ENCODE data around the gene MAP6.

Gene MAP6

DNA sequence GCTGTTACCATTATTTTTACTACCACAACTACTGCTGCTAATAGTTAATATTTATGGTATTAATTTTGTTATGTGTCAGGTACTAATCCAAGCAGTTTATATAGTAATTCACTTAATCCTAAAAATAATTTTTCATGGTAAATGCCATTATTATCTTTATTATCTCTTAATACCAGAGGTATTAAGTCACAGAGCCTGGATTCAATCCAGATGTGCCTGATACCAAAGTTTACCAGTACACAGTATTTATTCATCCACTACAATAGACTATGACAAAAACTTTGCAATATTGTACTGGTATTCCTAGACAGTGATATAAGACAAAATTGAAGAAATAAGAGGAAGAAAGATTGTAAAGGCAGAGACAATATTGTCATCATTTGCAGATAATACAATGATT is 24.5 kb downstream of the MAP6 start:
- H3K36me3 ChIP-seq (ENCODE audit: control insufficient read depth, insufficient read depth, low read length), result no peaks in the 10 kb centered on the region
- TF ChIP-seq, protein P1, sequence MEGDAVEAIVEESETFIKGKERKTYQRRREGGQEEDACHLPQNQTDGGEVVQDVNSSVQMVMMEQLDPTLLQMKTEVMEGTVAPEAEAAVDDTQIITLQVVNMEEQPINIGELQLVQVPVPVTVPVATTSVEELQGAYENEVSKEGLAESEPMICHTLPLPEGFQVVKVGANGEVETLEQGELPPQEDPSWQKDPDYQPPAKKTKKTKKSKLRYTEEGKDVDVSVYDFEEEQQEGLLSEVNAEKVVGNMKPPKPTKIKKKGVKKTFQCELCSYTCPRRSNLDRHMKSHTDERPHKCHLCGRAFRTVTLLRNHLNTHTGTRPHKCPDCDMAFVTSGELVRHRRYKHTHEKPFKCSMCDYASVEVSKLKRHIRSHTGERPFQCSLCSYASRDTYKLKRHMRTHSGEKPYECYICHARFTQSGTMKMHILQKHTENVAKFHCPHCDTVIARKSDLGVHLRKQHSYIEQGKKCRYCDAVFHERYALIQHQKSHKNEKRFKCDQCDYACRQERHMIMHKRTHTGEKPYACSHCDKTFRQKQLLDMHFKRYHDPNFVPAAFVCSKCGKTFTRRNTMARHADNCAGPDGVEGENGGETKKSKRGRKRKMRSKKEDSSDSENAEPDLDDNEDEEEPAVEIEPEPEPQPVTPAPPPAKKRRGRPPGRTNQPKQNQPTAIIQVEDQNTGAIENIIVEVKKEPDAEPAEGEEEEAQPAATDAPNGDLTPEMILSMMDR (IDR thresholded peaks at IDR 0.05; ENCODE audit: insufficient read depth, low read length, poor library complexity, severe bottlenecking), result no peak
- no peak overlapping the region for H3K4me3 ChIP-seq (replicated peaks; ENCODE audit: low read depth, low read length)
- H3K27me3 ChIP-seq (replicated peaks; ENCODE audit: control insufficient read depth, insufficient read depth, low read length), result no peaks in the 10 kb centered on the region
- DNase-seq (ENCODE audit: extremely low read depth, insufficient read length), result no peak

DNA sequence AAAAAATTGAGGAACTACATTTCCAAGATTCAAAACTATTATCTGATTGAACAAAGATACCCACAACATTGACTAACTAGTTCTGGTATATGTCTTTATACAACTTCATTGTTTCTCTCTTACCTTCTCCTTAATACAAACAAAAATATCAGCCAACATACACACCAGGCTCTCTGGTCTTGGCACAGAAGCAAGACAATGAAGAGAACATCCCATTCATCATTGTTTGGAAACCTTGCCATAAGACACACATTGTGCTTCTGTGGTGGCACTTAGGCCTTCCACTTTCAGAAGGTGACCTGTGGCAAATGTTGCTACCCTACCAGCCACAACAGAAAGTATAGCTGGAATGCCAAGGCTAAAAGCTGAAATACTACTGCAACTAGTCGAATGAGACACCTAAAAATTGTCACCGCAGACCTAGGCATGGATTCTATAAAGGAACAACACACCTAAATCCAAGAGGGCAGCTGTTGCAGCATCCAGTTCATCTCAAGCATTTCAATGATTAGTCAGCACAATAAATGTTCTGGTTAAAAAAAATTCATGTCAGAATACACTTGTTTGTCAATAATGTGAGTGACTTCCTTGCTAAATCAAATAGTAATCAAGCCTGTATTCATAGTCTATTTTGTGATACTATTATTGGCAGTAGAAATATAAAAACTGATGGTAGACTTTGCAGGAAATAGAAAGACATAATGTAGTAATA is 26.3 kb downstream of the MAP6 start:
- H3K36me3 ChIP-seq (ENCODE audit: control insufficient read depth, insufficient read depth, low read length), result no peaks in the 10 kb centered on the region
- TF ChIP-seq, protein P1 (IDR thresholded peaks at IDR 0.05; ENCODE audit: insufficient read depth, low read length, poor library complexity, severe bottlenecking), result no peak
- no peaks in the 10 kb centered on the region for H3K27me3 ChIP-seq (replicated peaks; ENCODE audit: control insufficient read depth, insufficient read depth, low read length)
- DNase-seq (ENCODE audit: extremely low read depth, insufficient read length), result no peak
- no peak overlapping the region for H3K4me3 ChIP-seq (replicated peaks; ENCODE audit: low read depth, low read length)

DNA sequence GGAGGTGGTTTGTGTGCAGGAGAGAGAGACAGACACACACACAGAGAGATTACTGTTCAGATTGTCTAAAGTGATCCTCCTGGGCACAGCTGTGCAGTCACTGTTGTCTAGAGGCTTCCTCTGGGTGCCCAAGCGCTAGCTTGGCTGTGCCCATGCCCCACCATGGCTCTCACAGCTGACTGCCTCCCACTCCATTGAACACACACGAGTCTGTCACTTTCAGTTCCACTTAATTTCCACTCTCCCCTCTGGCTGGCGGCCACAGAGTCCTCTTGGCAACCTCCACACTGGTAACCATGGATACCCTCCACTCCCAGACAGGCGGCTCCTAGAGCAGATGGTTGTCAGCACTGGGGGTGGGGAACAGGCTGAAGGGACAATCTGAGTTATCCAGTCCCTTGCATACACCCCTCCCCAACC is 29.1 kb downstream of the MAP6 start:
- TF ChIP-seq, protein P1 (IDR thresholded peaks at IDR 0.05; ENCODE audit: insufficient read depth, low read length, poor library complexity, severe bottlenecking), result no peak
- Histone ChIP-seq H3K36me3 (ENCODE audit: control insufficient read depth, insufficient read depth, low read length) (no peaks in the 10 kb centered on the region), H3K4me3 (replicated peaks; ENCODE audit: low read depth, low read length) (no peak overlapping the region), H3K27me3 (replicated peaks; ENCODE audit: control insufficient read depth, insufficient read depth, low read length) (no peaks in the 10 kb centered on the region)
- peak; percentile 31 for DNase-seq (ENCODE audit: extremely low read depth, insufficient read length)

DNA sequence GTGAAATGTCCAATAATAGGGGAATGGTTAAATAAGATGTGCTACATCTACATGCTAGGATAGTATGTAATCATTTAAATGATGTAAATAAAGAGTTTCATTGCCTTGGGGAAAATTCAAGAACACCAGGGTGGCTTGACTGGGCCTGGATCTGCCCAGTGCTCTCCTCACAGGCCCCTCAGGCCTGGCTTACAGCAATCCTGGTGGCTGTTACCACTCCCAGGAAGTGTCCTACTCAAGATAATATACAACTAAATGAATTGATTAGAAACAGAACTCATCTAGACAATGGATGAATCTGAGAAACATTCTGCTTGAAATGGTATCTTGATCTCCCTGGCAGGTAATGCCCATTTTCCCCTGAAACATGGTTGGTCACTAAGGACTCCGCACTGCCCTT is 30.8 kb downstream of the MAP6 start:
- Histone ChIP-seq H3K36me3 (ENCODE audit: control insufficient read depth, insufficient read depth, low read length) (no peaks in the 10 kb centered on the region), H3K4me3 (replicated peaks; ENCODE audit: low read depth, low read length) (no peak overlapping the region), H3K27me3 (replicated peaks; ENCODE audit: control insufficient read depth, insufficient read depth, low read length) (no peaks in the 10 kb centered on the region)
- TF ChIP-seq, protein P1 (IDR thresholded peaks at IDR 0.05; ENCODE audit: insufficient read depth, low read length, poor library complexity, severe bottlenecking), result no peak
- DNase-seq (ENCODE audit: extremely low read depth, insufficient read length), result no peak

DNA sequence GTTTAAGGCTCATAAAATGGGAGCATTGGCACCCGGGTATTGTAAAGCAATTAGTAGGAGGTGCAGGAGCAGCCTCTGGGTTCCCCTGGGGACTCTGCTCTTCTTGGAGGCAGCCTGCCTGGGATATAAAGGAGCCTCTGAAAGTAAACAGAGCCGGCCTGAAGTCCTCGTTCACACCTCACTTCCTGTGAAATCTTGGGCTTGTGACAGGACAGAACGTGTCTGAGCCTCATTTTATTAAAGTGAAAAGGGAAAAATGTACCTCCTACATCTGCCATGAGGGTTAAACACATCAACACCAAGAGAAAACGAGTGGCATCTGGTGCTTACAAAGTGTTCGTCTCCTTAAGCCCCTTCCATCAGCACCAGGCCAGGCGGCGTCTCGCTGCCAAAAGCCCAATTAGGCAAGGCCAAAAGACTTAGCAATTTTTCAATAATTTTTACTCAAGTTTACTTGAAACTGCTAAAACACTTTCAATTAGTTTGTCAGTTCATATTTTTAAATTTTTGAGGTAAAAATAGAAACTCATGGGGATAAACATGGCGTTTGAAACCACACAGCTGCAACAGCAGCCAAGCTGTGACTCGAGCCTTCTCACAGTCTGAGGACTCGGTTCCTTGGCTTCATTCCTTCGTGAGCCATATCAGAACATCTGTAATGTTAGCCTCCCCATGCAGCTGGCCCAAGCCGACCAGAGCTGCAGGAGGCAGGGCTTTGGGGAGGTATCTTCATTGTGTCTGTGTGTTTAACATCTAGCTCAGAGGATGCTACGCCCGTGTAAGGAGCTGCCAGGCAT is 33.6 kb downstream of the MAP6 start:
- H3K4me3 ChIP-seq (replicated peaks; ENCODE audit: low read depth, low read length), result no peak overlapping the region
- no peaks in the 10 kb centered on the region; the same call in 1 of the 2 replicates for H3K27me3 ChIP-seq (replicated peaks; ENCODE audit: control insufficient read depth, insufficient read depth, low read length)
- TF ChIP-seq, protein P1 (IDR thresholded peaks at IDR 0.05; ENCODE audit: insufficient read depth, low read length, poor library complexity, severe bottlenecking), result no peak
- DNase-seq (ENCODE audit: extremely low read depth, insufficient read length), result no peak
- no peaks in the 10 kb centered on the region for H3K36me3 ChIP-seq (ENCODE audit: control insufficient read depth, insufficient read depth, low read length)
